ENCODE measurements around the gene PAWR. TPM values are rescaled to one million over a fixed set of nuclear protein-coding genes. Genes with fewer than 3 reads are reported as not detected.
"Not testable (repeated sequence)": the region's sequence is repeated elsewhere in the genome, so short reads cannot be mapped to it uniquely, and the experiment has no call there.

The PAWR gene
- polyA plus RNA-seq, 1 donor from 2014 or later = 19.8 TPM

DNA sequence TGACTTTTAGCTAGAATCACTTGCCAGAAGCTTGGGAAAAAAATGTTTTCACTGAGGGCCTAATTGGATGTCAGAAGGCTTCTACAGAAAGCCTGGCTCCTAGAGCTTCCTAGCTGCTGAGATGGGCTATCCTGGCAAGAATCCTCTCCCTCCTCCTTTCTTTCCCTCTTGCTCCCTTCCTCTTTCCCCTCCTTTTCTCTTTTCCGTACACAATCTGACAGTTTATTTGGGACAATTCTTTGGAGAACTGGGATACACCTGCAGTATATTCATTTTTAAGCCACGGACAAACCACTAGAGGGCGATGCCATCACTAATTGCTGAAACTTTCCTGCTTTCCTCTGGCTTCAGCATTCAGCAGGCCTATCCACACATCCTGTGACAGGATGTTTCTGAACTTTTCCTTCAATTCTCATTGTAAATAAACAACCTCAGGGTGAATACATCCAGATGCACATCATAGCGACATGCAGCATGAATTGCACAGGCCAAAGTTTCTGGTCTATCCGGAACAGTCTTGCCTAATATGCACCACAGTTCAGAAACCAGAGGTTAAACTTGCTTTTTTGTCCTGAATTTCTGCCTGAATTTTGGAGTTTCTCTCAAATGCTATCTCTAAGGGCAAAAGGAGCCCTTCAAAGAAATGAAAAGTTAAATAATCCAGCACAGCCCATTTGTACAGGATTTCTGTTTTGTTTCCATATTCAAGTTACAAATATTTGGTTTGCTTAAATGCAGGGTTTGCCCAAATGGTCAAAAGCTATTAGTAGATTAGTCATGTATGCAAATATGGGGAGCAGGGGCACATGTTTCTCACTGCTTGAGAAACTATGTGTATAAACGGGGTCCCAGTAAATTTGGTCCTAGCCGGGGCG is 142.8 kb downstream of the PAWR start:
- no peak overlapping the region for H3K4me3 Mint-ChIP-seq
- no peaks in the 10 kb centered on the region for H3K9me3 Mint-ChIP-seq
- peaks cover 5% of the 10 kb centered on the region for H3K36me3 Mint-ChIP-seq
- no peaks in the 10 kb centered on the region for H3K27me3 Mint-ChIP-seq
- H3K4me1 Mint-ChIP-seq = no peaks in the 10 kb centered on the region
- no peak overlapping the region for H3K27ac Mint-ChIP-seq

GRCh38 chr12:79547044-79547734 is 143.6 kb downstream of the PAWR start:
- Mint-ChIP-seq H3K36me3 (peaks cover 7% of the 10 kb centered on the region), H3K4me3 (no peak overlapping the region), H3K27ac (no peak overlapping the region), H3K9me3 (no peaks in the 10 kb centered on the region), H3K4me1 (no peaks in the 10 kb centered on the region), H3K27me3 (no peaks in the 10 kb centered on the region)

GRCh38 chr12:79546466-79547043 is 144.2 kb downstream of the PAWR start:
- Mint-ChIP-seq H3K4me1 (no peaks in the 10 kb centered on the region), H3K9me3 (no peaks in the 10 kb centered on the region)

DNA sequence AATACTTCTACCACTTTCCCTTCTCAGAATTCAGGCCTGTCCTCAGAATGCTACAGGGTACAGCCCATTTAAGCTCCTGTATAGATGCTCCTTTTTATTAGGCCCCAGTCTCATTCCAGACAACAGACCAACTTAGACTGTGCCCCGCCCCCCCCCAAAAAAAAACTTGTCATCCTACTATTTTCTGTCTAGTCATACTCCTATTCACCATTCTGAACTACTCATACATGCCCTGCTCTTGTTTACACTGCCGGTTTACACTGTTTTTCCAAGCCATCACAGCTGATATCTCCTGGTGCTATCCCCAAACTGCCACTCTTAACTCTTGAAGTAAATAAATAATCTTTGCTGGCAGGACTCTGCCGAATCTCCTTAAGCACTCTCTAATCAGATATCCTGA is 146.3 kb downstream of the PAWR start:
- not testable (repeated sequence) for H3K4me1 Mint-ChIP-seq, H3K4me3 Mint-ChIP-seq, H3K36me3 Mint-ChIP-seq, H3K9me3 Mint-ChIP-seq, H3K27me3 Mint-ChIP-seq, H3K27ac Mint-ChIP-seq

More at GRCh38 chr12:79546466-79547043, 144.2 kb downstream of the PAWR start:
- Mint-ChIP-seq H3K36me3 (peaks cover 7% of the 10 kb centered on the region), H3K27ac (no peak overlapping the region), H3K4me3 (no peak overlapping the region), H3K27me3 (no peaks in the 10 kb centered on the region)

GRCh38 chr12:79537675-79538074 is 153.1 kb downstream of the PAWR start:
- H3K4me3 Mint-ChIP-seq = no peak overlapping the region
- no peaks in the 10 kb centered on the region for H3K4me1 Mint-ChIP-seq
- H3K9me3 Mint-ChIP-seq = peaks cover 0 to 2% (median 0%) of the 10 kb centered on the region in 3 donors
- H3K27ac Mint-ChIP-seq = no peak overlapping the region
- H3K36me3 Mint-ChIP-seq = peaks cover 3% of the 10 kb centered on the region
- H3K27me3 Mint-ChIP-seq = no peaks in the 10 kb centered on the region

DNA sequence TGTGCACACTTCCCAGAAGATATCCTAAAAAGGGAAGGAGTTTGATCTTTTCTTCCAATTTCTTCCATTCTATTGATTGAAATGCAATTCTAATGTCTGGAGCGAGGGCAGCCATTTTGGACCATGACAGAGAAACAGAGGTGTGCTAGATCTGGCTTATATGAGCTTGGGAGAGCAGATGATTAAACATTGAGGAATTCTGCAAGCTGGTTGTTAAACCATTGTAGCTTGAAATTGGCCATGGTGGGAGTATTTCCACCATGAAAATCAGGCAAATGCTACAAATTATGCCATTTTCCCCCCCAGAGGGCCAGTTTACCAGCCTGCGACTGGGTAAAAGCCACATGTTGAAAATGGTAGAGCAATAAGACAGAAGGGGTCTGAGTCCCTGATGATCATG is 155.0 kb downstream of the PAWR start:
- Mint-ChIP-seq H3K4me1 (no peaks in the 10 kb centered on the region), H3K36me3 (peaks cover 3% of the 10 kb centered on the region), H3K9me3 (peaks cover 0 to 2% (median 0%) of the 10 kb centered on the region in 3 donors), H3K4me3 (no peak overlapping the region), H3K27me3 (no peaks in the 10 kb centered on the region), H3K27ac (no peak overlapping the region)

Other genes starting within 250 kb of the PAWR start
- 85.4 TPM for gene PPP1R12A, start 244.1 kb upstream of the PAWR start, polyA plus RNA-seq

Measured in IgD-negative memory B cell (primary cell).